ENCODE results near the gene PIGT. TPM values are rescaled to one million over a fixed set of nuclear protein-coding genes. Genes with fewer than 3 reads are reported as not detected.

The PIGT gene
- total RNA-seq, 1 experiment from 2014 or later: 108 TPM

GRCh38 chr20:45467172-45467571, 51.2 kb downstream of the PIGT start:
- ChIA-PET CTCF (no interaction called here), POLR2A (interaction anchor here (0.5 kb wide), 1 partner anchor 30 kb away, joined by 5 read pairs; no protein-coding TSS in a partner anchor)
- Histone ChIP-seq H3K27ac (ENCODE audit: low read length) (no peak overlapping the region), H3K4me1 (ENCODE audit: control insufficient read depth, insufficient read depth, low read length) (peaks cover 6% of the 10 kb centered on the region), H3K36me3 (ENCODE audit: control insufficient read depth, insufficient read depth, low read length) (no peaks in the 10 kb centered on the region), H3K27me3 (ENCODE audit: control insufficient read depth, insufficient read depth, low read length) (peaks cover 26% of the 10 kb centered on the region; the same call in 1 of the 2 replicates), H3K4me3 (ENCODE audit: low read depth in 2 of 2, low read length in 2 of 2) (no peak overlapping the region), H3K9me3 (ENCODE audit: control insufficient read depth, insufficient read depth, low read depth, low read length) (no peaks in the 10 kb centered on the region)
- BruUV-seq (replicated peaks): no TSS peak
- ATAC-seq (no peak), DNase-seq (ENCODE audit: low read depth, low spot score) (no peak)
- intact Hi-C loops (cut with micrococcal nuclease; ENCODE audit: unreplicated experiment): no loop called here
- no peak for TF ChIP-seq REST (IDR thresholded peaks at IDR 0.05; ENCODE audit: insufficient read depth in 1 of 2, low read depth in 2 of 2, low read length in 1 of 2)
- TF ChIP-seq CTCF (IDR thresholded peaks at IDR 0.05): no peak
- TF ChIP-seq POLR2AphosphoS5 (IDR thresholded peaks at IDR 0.05; ENCODE audit: low read depth, low read length): no peak
- no peak for TF ChIP-seq TCF7L2 (IDR thresholded peaks at IDR 0.05; ENCODE audit: low read depth, low read length)
- no peak for TF ChIP-seq SIN3A (IDR thresholded peaks at IDR 0.05; ENCODE audit: borderline replicate concordance, insufficient read depth, low read depth, low read length)
- in situ Hi-C loops (cut with HindIII; ENCODE audit: low pct_unique_long_range_greater_than_20kb, low sequenced_read_pairs): no loop called here

- Histone ChIP-seq H3K27ac (ENCODE audit: low read length) (no peak overlapping the region), H3K4me1 (ENCODE audit: control insufficient read depth, insufficient read depth, low read length) (peaks cover 6% of the 10 kb centered on the region), H3K36me3 (ENCODE audit: control insufficient read depth, insufficient read depth, low read length) (no peaks in the 10 kb centered on the region), H3K27me3 (ENCODE audit: control insufficient read depth, insufficient read depth, low read length) (peaks cover 20% of the 10 kb centered on the region; the same call in 1 of the 2 replicates), H3K9me3 (ENCODE audit: control insufficient read depth, insufficient read depth, low read depth, low read length) (no peaks in the 10 kb centered on the region), H3K4me3 (ENCODE audit: low read depth in 2 of 2, low read length in 2 of 2) (no peak overlapping the region)
- no TSS peak for BruUV-seq (replicated peaks)
- DNase-seq (ENCODE audit: low read depth, low spot score) (no peak), ATAC-seq (no peak)
- ChIA-PET POLR2A (interaction anchor here (0.5 kb wide), 1 partner anchor 29 kb away, joined by 5 read pairs; no protein-coding TSS in a partner anchor), CTCF (interaction anchor here (1.0 kb wide), 1 partner anchor 31 kb away, joined by 3 read pairs; no protein-coding TSS in a partner anchor)
- in situ Hi-C loops (cut with HindIII; ENCODE audit: low pct_unique_long_range_greater_than_20kb, low sequenced_read_pairs): no loop called here
- intact Hi-C loops (cut with micrococcal nuclease; ENCODE audit: unreplicated experiment): no loop called here
- TF ChIP-seq REST (IDR thresholded peaks at IDR 0.05; ENCODE audit: insufficient read depth in 1 of 2, low read depth in 2 of 2, low read length in 1 of 2) (no peak), SIN3A (IDR thresholded peaks at IDR 0.05; ENCODE audit: borderline replicate concordance, insufficient read depth, low read depth, low read length) (no peak), CTCF (IDR thresholded peaks at IDR 0.05) (no peak), TCF7L2 (IDR thresholded peaks at IDR 0.05; ENCODE audit: low read depth, low read length) (no peak), POLR2AphosphoS5 (IDR thresholded peaks at IDR 0.05; ENCODE audit: low read depth, low read length) (no peak)
Observed at GRCh38 chr20:45467861-45468260, 51.9 kb downstream of the PIGT start.
